ENCODE measurements around the gene NOC4L. TPM values are rescaled to one million over a fixed set of nuclear protein-coding genes. Genes with fewer than 3 reads are reported as not detected.

The NOC4L gene
- total and polyA plus RNA-seq, 2 of the 4 experiments (the other 2 are of a cell fraction): 5.2 to 13.4 TPM

- Histone ChIP-seq H3K79me1 (ENCODE audit: low read depth in 1 of 2, low read length in 2 of 2) (no peaks in the 10 kb centered on the region), H3K9me1 (ENCODE audit: insufficient read depth, low read length) (no peaks in the 10 kb centered on the region), H2AFZ (replicated peaks; ENCODE audit: low read length, poor library complexity) (no peak overlapping the region), H3K9ac (ENCODE audit: low read depth, low read length) (no peak overlapping the region), H2BK5ac (ENCODE audit: low read depth, low read length, poor library complexity, severe bottlenecking) (no peak overlapping the region), H3K23ac (ENCODE audit: low read depth, low read length) (no peak overlapping the region), H3K9me3 (ENCODE audit: control insufficient read depth, insufficient read depth, low read length) (peaks cover 2% of the 10 kb centered on the region; the same call in 1 of the 2 replicates), H2AK5ac (ENCODE audit: low read depth, low read length) (no peak overlapping the region), H2BK120ac (ENCODE audit: low read depth, low read length) (no peak overlapping the region), H3K36me3 (ENCODE audit: control insufficient read depth, insufficient read depth, low read length) (peaks cover 37% of the 10 kb centered on the region), H2BK20ac (ENCODE audit: low read depth, low read length) (no peak overlapping the region), H4K5ac (ENCODE audit: low read depth, low read length) (no peak overlapping the region), H4K20me1 (ENCODE audit: insufficient read depth, low read length) (no peaks in the 10 kb centered on the region), H3K4me3 (ENCODE audit: insufficient read depth, low read depth, low read length) (no peak overlapping the region), H3K4me2 (ENCODE audit: low read depth, low read length) (no peak overlapping the region), H3K56ac (ENCODE audit: extremely low read depth, insufficient read depth, low read length) (no peak overlapping the region), H3K14ac (replicated peaks; ENCODE audit: low read depth, low read length) (no peak overlapping the region), H3K4ac (ENCODE audit: low read depth, low read length) (no peak overlapping the region), H2AK9ac (replicated peaks; ENCODE audit: low read depth, low read length, poor library complexity) (no peak overlapping the region), H3K4me1 (ENCODE audit: control insufficient read depth, insufficient read depth, low read length) (no peaks in the 10 kb centered on the region), H3K18ac (ENCODE audit: low read depth, low read length) (no peak overlapping the region), H3K27me3 (ENCODE audit: control insufficient read depth, insufficient read depth, low read length) (no peaks in the 10 kb centered on the region), H2BK15ac (ENCODE audit: low read depth, low read length) (no peak overlapping the region), H3K27ac (ENCODE audit: insufficient read depth, low read length) (no peak overlapping the region), H4K8ac (ENCODE audit: low read depth in 2 of 2, low read length in 2 of 2) (no peak overlapping the region), H4K91ac (ENCODE audit: insufficient read depth, low read depth, low read length) (no peak overlapping the region)
- intact Hi-C loops (cut with micrococcal nuclease) (no loop called here), in situ Hi-C loops (cut with MboI; ENCODE audit: low sequenced_read_pairs) (no loop called here), dilution Hi-C loops (cut with HindIII; ENCODE audit: low sequenced_read_pairs, unreplicated experiment) (no loop called here)
- DNase-seq (no peak), ATAC-seq (ENCODE audit: low read depth) (no peak)
- ChIA-PET POLR2A (ENCODE audit: unreplicated experiment) (no interaction called here), CTCF (no interaction called here)
- no peak for TF ChIP-seq FOS (IDR thresholded peaks at IDR 0.05; ENCODE audit: low read depth, low read length)
- no peak for TF ChIP-seq MAFK (IDR thresholded peaks at IDR 0.05; ENCODE audit: low read depth, low read length)
- no peak for TF ChIP-seq BHLHE40 (IDR thresholded peaks at IDR 0.05; ENCODE audit: low read depth, low read length)
- TF ChIP-seq SMC3 (IDR thresholded peaks at IDR 0.05; ENCODE audit: low read depth, low read length): no peak
- no CpG with 5 or more reads among the region's 8 CpGs for WGBS, 2 experiments (ENCODE audit: extremely low coverage in 2 of 2, insufficient read length in 1 of 2)
- no TSS peak for BruUV-seq (replicated peaks)
Measured at GRCh38 chr12:132127041-132127440, 17.2 kb upstream of the NOC4L start.
